GM21717 (cell line): ENCODE results near the gene DNAH6.
"Not testable (repeated sequence)": the region's sequence is repeated elsewhere in the genome, so short reads cannot be mapped to it uniquely, and the experiment has no call there.

Experiments used
- ATAC-seq: cut with Tn5 transposase; IDR thresholded peaks from one replicate; pipeline ENCODE4 v1.9.1; 2021; ENCODE audit warnings: mild to moderate bottlenecking, moderate library complexity; ENCODE audit not compliant: unreplicated experiment

The DNAH6 gene, protein sequence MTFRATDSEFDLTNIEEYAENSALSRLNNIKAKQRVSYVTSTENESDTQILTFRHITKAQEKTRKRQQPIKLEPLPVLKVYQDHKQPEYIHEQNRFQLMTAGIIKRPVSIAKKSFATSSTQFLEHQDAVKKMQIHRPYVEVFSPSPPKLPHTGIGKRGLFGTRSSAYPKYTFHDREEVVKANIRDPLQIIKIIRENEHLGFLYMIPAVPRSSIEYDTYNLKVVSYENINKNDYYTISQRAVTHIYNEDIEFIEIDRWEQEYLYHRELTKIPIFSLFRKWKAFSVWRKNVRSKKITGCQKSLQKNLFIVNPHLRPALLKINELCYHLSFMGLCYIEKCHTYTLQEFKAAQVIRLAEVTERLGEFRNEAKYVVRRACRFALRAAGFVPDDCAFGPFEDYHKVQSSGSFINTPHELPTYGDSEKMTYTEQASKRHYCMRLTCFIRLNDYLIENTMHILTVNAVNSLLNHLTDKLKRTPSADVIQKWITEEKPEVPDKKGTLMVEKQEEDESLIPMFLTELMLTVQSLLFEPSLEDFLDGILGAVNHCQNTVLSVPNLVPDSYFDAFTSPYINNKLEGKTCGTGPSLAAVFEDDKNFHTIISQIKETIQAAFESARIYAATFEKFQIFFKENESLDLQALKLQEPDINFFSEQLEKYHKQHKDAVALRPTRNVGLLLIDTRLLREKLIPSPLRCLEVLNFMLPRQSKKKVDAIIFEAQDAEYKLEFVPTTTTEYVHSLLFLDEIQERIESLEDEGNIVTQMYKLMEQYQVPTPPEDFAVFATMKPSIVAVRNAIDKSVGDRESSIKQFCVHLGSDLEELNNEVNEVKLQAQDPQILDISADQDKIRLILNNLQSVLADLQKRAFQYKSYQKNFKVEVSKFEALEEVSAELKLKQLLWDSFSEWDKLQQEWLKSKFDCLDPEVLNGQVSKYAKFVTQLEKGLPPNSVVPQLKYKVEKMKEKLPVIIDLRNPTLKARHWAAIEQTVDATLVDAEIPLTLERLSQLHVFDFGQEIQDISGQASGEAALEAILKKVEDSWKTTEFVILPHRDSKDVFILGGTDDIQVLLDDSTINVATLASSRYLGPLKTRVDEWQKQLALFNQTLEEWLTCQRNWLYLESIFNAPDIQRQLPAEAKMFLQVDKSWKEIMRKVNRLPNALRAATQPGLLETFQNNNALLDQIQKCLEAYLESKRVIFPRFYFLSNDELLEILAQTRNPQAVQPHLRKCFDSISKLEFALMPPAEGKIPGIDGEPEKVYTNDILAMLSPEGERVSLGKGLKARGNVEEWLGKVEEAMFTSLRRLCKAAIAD (N-terminal part only)

DNA sequence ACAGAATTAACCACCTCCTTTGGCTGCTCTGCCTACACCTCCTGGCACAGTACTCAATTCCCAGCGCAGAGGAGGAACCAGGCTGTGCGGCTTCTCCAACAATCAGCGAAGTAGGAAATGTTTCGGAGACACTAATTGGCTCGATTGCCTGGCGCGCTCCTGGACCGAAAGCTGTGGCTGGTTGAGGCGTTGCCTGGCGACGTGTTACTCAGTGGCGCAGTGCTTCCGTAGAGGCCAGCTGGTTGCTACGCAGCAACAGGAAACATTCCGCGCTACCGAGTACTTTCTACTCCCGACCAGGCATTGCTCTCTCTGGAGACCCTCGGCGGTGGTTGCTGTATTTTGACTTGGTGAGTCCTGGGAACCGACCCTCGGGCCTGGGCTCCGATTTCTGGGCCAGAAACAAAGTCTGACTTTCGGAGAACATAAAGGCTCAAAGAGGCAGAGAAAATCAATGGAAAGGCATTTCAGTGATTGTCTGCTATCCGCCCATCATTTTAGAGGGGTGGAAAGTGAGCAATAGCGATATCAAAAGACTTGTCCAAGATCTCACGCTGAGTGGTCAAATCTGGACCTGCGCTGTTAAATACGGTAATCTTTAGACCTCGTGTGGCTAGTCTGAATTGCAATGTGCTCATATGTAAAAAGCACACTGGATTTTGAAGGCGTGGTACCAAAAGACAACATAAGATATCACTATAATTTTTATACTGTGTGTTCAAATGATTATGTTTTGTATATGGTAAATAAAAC is at the start of gene DNAH6:
DNAH6 (plus strand) TSS at position 265 of the 753 bp plus-strand sequence. CDS start 1,329 bp downstream, outside the sequence.
- peak; percentile 98 for ATAC-seq

GRCh38 chr2:84467389-84467788 is 48.9 kb upstream of the DNAH6 start:
- ATAC-seq = no peak

GRCh38 chr2:84472423-84472822 is 43.9 kb upstream of the DNAH6 start:
- not testable (repeated sequence) for ATAC-seq

DNA sequence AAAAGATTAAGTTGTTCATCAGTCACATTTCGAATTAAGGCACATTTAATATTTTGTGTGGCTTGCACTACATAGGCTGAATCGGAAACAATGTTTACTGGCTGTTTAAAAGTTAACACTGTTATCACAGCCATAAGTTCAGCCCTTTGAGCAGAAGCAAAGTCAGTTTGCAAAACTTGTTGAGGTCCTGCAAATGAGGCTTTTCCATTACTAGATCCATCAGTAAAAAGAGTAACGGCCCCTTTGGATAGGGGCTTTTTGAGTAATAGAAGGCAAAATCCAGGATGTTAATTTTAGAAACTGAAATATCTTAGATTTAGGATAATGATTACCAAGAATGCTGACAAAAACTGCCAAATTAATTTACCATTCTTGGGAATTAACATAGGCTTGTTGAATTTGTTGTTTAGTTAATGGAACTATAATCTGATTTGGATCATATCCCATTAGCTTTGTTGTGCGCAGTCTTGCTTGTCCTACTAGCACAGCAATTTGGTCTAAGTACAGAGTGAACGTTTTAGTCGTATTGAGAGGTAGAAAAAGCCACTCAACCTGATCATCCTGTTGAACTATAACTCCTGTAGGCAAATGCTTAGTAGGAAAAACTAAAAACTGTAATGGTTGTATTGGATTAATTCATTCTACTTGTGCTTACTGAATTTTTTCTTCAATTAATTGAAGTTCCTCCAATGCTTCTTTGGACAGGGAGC is 43.3 kb upstream of the DNAH6 start:
- no peak for ATAC-seq

DNA sequence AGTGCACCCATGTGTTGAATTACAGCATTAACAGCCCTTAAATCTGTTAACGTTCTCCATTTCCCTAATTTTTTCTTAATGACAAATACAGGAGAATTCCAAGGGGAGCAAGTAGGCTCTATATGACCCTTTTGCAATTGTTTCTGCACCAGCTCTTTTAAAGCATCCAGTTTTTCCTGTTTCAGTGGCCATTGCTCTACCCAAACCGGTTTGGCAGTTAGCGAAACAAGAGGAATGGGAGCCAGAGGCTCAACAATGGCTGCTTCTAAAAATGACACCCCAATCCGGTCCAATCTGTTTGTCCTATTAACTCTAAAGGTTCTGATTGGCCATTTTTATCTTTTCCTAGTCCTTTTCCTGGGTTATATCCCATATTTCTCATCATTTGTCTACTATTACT is 42.1 kb upstream of the DNAH6 start:
- ATAC-seq = no peak

- ATAC-seq = no peak
Measured at GRCh38 chr2:84477886-84478285, 38.4 kb upstream of the DNAH6 start.

- no peak for ATAC-seq
Measured at GRCh38 chr2:84478867-84479266, 37.4 kb upstream of the DNAH6 start.

DNA sequence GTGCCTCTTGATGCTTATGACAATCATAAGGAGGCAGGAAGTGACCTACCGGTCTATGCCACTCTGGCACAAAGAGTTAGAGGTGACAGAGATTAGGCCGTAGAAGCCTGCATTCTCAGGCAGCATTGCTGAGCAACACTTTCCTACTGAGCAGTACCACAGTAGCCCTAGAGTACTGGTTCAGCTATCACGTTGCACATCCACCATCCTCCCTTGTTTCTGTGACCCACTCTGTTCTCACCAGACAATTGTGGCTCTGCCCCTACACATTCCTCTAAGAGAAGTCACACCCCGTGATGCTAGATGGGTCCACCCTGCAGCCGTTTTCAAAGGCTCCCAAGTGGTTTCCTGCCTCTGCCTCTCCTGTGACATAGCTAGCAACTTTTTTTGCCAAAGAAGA is 34.6 kb upstream of the DNAH6 start:
- ATAC-seq = no peak

DNA sequence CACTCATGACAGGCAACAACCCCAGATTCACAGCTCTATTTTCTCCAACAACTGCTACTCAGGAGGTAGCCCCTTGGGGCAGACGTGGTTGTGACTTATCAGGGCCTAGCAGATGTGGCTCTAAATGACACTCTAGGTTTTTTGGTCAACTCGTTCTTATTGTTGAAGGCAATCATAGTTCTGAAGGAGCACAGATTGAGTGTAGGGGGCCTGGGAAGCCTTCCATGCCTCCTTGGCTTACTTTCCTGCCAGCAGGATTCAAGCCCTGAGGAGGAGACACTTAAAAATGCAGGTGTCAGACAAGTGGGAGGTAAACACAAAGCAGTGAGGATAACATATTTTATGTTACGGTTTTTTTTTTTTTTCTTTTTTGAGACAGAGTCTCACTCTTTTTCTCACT is 33.7 kb upstream of the DNAH6 start:
- ATAC-seq = no peak

DNA sequence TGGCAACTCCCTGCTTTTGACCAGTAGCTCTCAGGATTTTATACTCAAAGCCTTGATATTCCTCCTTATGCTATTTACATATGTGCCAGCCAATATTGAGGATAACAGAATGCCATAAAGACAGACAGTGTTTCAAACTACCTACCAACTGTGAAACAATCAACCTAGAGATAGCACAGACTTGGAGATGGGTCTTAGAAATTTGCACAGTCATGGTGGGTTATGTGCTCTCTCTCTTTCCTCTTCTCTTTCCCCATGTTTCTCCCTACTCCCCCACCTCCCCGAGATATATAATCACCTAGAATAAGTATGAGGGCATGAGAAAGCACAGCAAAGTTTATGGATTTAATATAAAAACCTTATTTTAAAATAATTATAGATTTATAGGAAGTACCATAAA is 33.0 kb upstream of the DNAH6 start:
- no peak for ATAC-seq

DNA sequence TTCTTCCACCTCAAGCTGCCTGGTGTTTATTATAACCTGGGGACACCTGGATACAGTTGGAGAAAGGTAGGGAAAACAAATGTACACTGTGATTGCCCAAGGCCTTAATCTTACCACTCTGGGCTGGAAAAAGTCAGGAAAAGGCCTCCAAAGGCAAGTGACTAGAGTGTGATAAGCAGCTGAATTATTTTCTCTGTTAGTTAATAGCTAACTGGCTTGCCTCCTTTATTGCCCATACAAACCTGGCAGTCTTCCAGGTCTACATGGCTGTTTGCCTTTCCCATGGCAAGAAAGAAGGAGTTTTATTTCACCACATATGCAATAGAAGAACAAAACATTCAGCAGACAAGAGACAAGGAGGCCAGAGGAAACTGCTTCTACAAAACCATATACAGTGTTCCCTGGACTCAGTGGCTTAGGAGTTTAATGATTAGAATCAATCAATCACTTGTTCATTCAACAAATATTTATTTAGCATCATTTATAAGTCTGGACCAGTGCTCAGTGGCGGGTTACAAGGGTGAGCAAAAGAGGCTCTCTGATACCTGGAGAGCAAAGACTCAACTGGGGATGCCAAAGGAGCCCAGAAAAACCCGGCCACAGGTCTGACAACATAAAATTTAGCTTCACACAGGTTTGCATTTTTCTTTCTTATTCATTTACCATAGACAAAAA is 29.7 kb upstream of the DNAH6 start:
- ATAC-seq = no peak

DNA sequence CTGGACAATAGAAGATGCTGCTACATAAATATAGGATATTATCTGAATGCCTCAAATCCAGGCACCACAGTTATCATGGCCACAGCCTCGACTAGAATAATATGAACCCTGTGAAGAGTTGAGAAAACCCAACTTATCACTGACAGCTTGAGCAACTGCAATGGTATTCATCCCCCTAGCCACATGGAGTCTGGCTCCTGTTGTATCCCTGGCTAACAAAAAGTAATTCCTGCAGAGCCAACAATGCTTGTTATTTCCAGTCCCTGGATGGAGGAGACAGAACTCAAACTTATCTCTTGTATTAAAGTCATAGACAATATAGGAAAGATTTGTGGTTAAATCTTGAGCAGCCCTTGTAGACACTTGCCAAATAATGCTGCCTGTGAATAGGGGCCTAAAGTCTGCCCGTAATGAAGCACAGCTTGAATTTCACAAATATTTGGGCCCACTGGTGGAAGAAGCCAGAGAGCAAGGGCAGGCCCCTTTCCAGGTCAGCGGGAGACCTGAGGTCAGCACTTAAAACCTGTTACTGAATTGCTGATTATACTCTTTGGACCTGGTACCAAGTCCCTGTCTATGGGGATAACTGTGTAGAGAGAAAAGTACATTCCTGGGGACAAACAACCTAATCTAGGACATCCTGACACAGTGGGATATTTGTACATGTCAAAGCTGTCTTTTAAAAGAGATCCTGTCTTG is 28.9 kb upstream of the DNAH6 start:
- no peak for ATAC-seq

DNA sequence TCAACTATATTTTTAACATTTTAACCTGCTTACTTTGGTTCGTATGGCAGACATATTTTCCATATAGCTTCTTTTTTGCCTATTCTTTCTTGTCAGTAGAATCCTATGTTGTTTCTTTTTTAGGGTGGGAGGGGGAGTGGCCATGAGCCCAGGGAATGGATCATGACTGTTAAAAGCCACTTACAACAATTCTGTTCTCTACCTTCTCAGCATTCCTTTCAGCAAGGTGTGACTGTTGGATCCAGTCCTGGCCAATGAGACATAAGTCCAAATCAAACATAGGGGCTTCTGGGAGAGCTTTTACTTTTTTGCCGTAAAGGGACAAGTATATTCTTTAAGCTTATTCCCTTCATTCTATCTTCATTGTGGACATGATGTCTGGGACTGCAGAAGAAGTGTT is 25.0 kb upstream of the DNAH6 start:
- ATAC-seq = no peak

DNA sequence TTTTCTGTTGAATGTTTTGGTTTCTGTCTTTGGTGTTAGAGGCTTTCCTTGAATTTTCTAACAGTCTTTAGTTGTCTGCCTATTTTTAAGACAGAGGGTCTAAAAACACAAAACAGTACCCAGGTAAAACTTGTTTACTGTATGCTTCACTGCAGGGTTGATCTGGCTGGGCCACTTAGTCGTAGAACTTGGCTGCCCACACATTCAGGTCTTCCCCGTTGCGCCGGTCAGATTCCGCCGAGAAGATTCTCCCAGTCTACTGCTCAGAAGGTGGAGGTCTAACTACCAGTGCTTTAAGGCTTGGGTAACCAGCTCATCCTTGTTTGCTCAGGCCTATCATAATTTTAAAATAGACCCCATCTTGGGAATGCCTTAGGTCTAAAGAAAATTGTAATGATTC is 24.6 kb upstream of the DNAH6 start:
- ATAC-seq = no peak

- ATAC-seq = no peak
Measured at GRCh38 chr2:84492571-84492970, 23.7 kb upstream of the DNAH6 start.

- no peak for ATAC-seq
Measured at GRCh38 chr2:84493514-84493913, 22.8 kb upstream of the DNAH6 start.

- no peak for ATAC-seq
Measured at GRCh38 chr2:84494070-84494469, 22.2 kb upstream of the DNAH6 start.

DNA sequence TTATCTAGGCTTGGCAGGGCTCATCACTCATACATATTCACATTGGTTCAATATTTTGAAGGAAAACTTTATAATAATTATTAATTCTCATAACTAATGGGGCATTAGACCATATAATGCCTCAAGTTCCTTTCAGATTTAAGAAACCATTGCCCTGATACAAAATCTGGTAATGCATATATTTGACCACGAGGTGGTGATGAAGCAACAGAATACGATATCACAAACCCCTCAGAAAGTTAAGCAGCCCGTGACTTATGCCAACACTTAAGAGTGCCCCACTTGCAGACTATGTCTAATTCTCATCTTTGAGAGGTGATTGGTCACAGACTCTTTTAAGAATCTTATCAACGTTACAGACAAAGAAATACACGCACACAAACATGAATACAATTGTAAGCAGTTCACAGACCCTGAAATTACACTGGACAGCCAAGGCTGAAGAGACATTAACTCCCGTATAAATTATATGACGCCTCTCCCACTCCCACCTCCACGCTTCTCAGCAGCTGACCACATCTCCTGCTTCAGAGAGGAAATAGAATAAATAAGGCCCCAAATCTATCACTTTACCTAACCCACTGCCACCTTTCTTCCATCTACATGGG is 20.7 kb upstream of the DNAH6 start:
- peak; percentile 55 for ATAC-seq
